ENCODE measurements around the gene MRPL58. TPM values are rescaled to one million over a fixed set of nuclear protein-coding genes. Genes with fewer than 3 reads are reported as not detected.

MRPL58 gene
- total RNA-seq, 1 experiment from 2014 or later = 41.0 TPM

GRCh38 chr17:75065562-75066151, 53.2 kb downstream of the MRPL58 start:
- Histone ChIP-seq H3K9ac (ENCODE audit: extremely low read depth, insufficient read length, low read length) (no peak overlapping the region), H2BK120ac (ENCODE audit: low read depth, low read length, poor library complexity, severe bottlenecking) (no peak overlapping the region), H3K27me3 (ENCODE audit: insufficient read depth, low read length) (no peaks in the 10 kb centered on the region), H3K23ac (ENCODE audit: insufficient read length, low read depth, low read length) (no peak overlapping the region), H4K8ac (replicated peaks; ENCODE audit: insufficient read length, low read depth, low read length) (no peak overlapping the region), H2BK20ac (ENCODE audit: low read depth, low read length, poor library complexity, severe bottlenecking) (no peak overlapping the region), H3K4ac (ENCODE audit: low read depth, low read length) (no peak overlapping the region), H3K23me2 (ENCODE audit: insufficient read length, low read depth, low read length, poor library complexity, severe bottlenecking) (no peaks in the 10 kb centered on the region), H3K4me1 (ENCODE audit: insufficient read depth, low read length) (no peaks in the 10 kb centered on the region), H4K20me1 (ENCODE audit: control insufficient read depth, insufficient read depth, insufficient read length) (peaks cover 3% of the 10 kb centered on the region), H3K79me1 (ENCODE audit: insufficient read depth, low read depth, low read length, poor library complexity, severe bottlenecking) (no peaks in the 10 kb centered on the region), H3K4me2 (ENCODE audit: insufficient read depth, insufficient read length, low read length) (no peak overlapping the region), H3T11ph (ENCODE audit: low read length) (no peak overlapping the region), H3K27ac (ENCODE audit: insufficient read length, low read depth, low read length) (no peak overlapping the region), H4K91ac (ENCODE audit: insufficient read length, low read depth, low read length) (no peak overlapping the region), H2AK5ac (ENCODE audit: insufficient read length, low read length) (no peak overlapping the region), H2BK5ac (ENCODE audit: insufficient read length, low read length) (no peak overlapping the region), H3K56ac (ENCODE audit: insufficient read length, low read depth, low read length) (no peak overlapping the region), H3K14ac (ENCODE audit: insufficient read depth, low read length) (no peak overlapping the region), H2BK15ac (ENCODE audit: low read depth, low read length) (no peak overlapping the region), H3K18ac (ENCODE audit: insufficient read length, low read depth, low read length) (no peak overlapping the region), H2BK12ac (ENCODE audit: insufficient read length, low read depth, low read length) (no peak overlapping the region), H2AFZ (ENCODE audit: low read length) (no peak overlapping the region), H3K79me2 (ENCODE audit: insufficient read depth, low read length) (no peaks in the 10 kb centered on the region; the same call in 1 of the 2 replicates), H3K9me3 (ENCODE audit: control insufficient read depth, low read depth, low read length) (no peaks in the 10 kb centered on the region), H4K5ac (ENCODE audit: insufficient read length, low read depth, low read length) (no peak overlapping the region)
- TF ChIP-seq, protein P1, sequence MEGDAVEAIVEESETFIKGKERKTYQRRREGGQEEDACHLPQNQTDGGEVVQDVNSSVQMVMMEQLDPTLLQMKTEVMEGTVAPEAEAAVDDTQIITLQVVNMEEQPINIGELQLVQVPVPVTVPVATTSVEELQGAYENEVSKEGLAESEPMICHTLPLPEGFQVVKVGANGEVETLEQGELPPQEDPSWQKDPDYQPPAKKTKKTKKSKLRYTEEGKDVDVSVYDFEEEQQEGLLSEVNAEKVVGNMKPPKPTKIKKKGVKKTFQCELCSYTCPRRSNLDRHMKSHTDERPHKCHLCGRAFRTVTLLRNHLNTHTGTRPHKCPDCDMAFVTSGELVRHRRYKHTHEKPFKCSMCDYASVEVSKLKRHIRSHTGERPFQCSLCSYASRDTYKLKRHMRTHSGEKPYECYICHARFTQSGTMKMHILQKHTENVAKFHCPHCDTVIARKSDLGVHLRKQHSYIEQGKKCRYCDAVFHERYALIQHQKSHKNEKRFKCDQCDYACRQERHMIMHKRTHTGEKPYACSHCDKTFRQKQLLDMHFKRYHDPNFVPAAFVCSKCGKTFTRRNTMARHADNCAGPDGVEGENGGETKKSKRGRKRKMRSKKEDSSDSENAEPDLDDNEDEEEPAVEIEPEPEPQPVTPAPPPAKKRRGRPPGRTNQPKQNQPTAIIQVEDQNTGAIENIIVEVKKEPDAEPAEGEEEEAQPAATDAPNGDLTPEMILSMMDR (conservative IDR thresholded peaks at IDR 0.05) = no peak
- peaks cover 0 to 7% of the 10 kb centered on the region in 2 experiments; a peak in 2 of 4 replicates for H3K4me1 Mint-ChIP-seq
- H3K9me3 Mint-ChIP-seq = no peaks in the 10 kb centered on the region
- peak overlapping the region in 2 of 3 experiments; percentile 81 to 91; a peak in 3 of 7 replicates for H3K27ac Mint-ChIP-seq
- no peak overlapping the region for H3K4me3 Mint-ChIP-seq
- WGBS (ENCODE audit: extremely low coverage, insufficient read length, low lambda C conversion rate) = no CpG with 5 or more reads among the region's 6 CpGs
- DNase-seq = no peak
- H3K36me3 Mint-ChIP-seq (ENCODE audit: insufficient read depth in 1 of 3, low read depth in 3 of 3) = peaks cover 32 to 50% (median 44%) of the 10 kb centered on the region in 3 experiments
- H3K27me3 Mint-ChIP-seq (ENCODE audit: low read depth) = no peaks in the 10 kb centered on the region; the same call in none of the 2 replicates
